PC-9 (cell line): Measurements from ENCODE around the gene SMIM20. TPM values are rescaled to one million over a fixed set of nuclear protein-coding genes. Genes with fewer than 3 reads are reported as not detected.
"Not testable (repeated sequence)": the region's sequence is repeated elsewhere in the genome, so short reads cannot be mapped to it uniquely, and the experiment has no call there.

ENCODE experiments used
- BruUV-seq: library from RNA; stranded (reverse); fragments of 400-500 nt; replicated peaks from 2 replicates; lab custom pipeline; 2021; lab: Mats Ljungman, UMichigan
- CTCF ChIA-PET: fragments of 300-600 bp; sonication (Branson Sonifier 250); formaldehyde crosslinking; loops from one replicate; lab custom pipeline; 2022; ENCODE audit warnings: antibody characterized with exemption; lab: Charles Lee
- POLR2A ChIA-PET: fragments of 300-600 bp; sonication (Branson Sonifier 250); formaldehyde crosslinking; loops from one replicate; lab custom pipeline; 2022; ENCODE audit warnings: antibody characterized with exemption; ENCODE audit not compliant: unreplicated experiment; lab: Charles Lee
- DNase-seq, 2 experiments: peaks; one replicate each; pipeline versions ENCODE4 v3.0.0 to v3.0.0-alpha.2; 2015 to 2022; ENCODE audit warnings: mixed read lengths in 1 of 2
- H2AFZ ChIP-seq: fragments of 200-600 bp; sonication (generic); 2 replicates; pipeline ENCODE4 v1.8.1; 2017; ENCODE audit warnings: antibody characterized with exemption
- H3F3A ChIP-seq: fragments of 200-600 bp; sonication (generic); 2 replicates; pipeline ENCODE4 v1.8.1; 2017; ENCODE audit warnings: antibody characterized with exemption, mild to moderate bottlenecking, low read depth; ENCODE audit not compliant: insufficient read depth
- H3K27ac ChIP-seq: fragments of 200-600 bp; sonication (generic); 2 replicates; pipeline ENCODE4 v1.6.1; 2016; ENCODE audit warnings: mixed run types
- H3K27me3 ChIP-seq: fragments of 200-600 bp; sonication (generic); 2 replicates; pipeline ENCODE4 v1.6.1; 2016; ENCODE audit warnings: low read depth, mixed run types; ENCODE audit not compliant: insufficient read depth
- H3K36me3 ChIP-seq: fragments of 200-600 bp; sonication (generic); 2 replicates; pipeline ENCODE4 v1.6.1; 2016; ENCODE audit warnings: low read depth, mixed run types
- H3K4me1 ChIP-seq: fragments of 200-600 bp; sonication (generic); replicated peaks from 2 replicates; pipeline ENCODE4 v1.6.1; 2016; ENCODE audit warnings: mixed run types; ENCODE audit not compliant: insufficient read depth
- H3K4me2 ChIP-seq: fragments of 200-600 bp; sonication (generic); 2 replicates; pipeline ENCODE4 v1.6.1; 2017; ENCODE audit warnings: mixed run types
- H3K4me3 ChIP-seq: fragments of 200-600 bp; sonication (generic); 2 replicates; pipeline ENCODE4 v1.6.1; 2016; ENCODE audit warnings: mixed run types
- H3K79me2 ChIP-seq: fragments of 200-600 bp; sonication (generic); 2 replicates; pipeline ENCODE4 v1.6.1; 2017; ENCODE audit warnings: low read depth, mixed run types
- H3K9me2 ChIP-seq: fragments of 200-600 bp; sonication (generic); 2 replicates; pipeline ENCODE4 v1.8.1; 2017; ENCODE audit warnings: mild to moderate bottlenecking; ENCODE audit not compliant: insufficient read depth
- H3K9me3 ChIP-seq: fragments of 200-600 bp; sonication (generic); 2 replicates; pipeline ENCODE4 v1.8.1; 2016; ENCODE audit warnings: low read depth; ENCODE audit not compliant: insufficient read depth
- H4K20me1 ChIP-seq: fragments of 200-600 bp; sonication (generic); 2 replicates; pipeline ENCODE4 v1.8.1; 2017; ENCODE audit not compliant: insufficient read depth
- CTCF ChIP-seq: fragments of 200-600 bp; sonication (generic); conservative IDR thresholded peaks from 2 replicates; pipeline ENCODE4 v1.6.1; 2017; ENCODE audit warnings: mixed run types, antibody characterized with exemption, mild to moderate bottlenecking, moderate library complexity
- EZH2 ChIP-seq: fragments of 200-600 bp; sonication (generic); IDR thresholded peaks from 2 replicates; pipeline ENCODE4 v1.8.0; 2017; ENCODE audit warnings: antibody characterized with exemption, low read depth
- intact Hi-C: fragments of 100-400 bp; cut with micrococcal nuclease; formaldehyde crosslinking; loops from one replicate; pipeline ENCODE4 v1.10.0; 2022; ENCODE audit not compliant: unreplicated experiment
- total RNA-seq: library from RNA; stranded (reverse); gene quantifications from 2 replicates; pipeline ENCODE4 v1.2.3, GENCODE V29; 2021

The SMIM20 gene
- total RNA-seq, 1 experiment from 2014 or later: 44.2 TPM

- no peaks in the 10 kb centered on the region for H3K9me2 ChIP-seq
- H3K27me3 ChIP-seq: no peaks in the 10 kb centered on the region
- ChIA-PET POLR2A (no interaction called here), CTCF (no interaction called here)
- no peak overlapping the region for H2AFZ ChIP-seq
- H3K27ac ChIP-seq: no peak overlapping the region
- no peak for DNase-seq
- TF ChIP-seq CTCF (no peak), EZH2 (no peak)
- H4K20me1 ChIP-seq: no peaks in the 10 kb centered on the region
- no peaks in the 10 kb centered on the region for H3K36me3 ChIP-seq
- BruUV-seq: no TSS peak
- no peak overlapping the region for H3K4me2 ChIP-seq
- no peaks in the 10 kb centered on the region for H3K9me3 ChIP-seq
- H3K4me3 ChIP-seq: no peak overlapping the region
- no peaks in the 10 kb centered on the region for H3K79me2 ChIP-seq
- H3F3A ChIP-seq: no peaks in the 10 kb centered on the region
- H3K4me1 ChIP-seq: peaks cover 9% of the 10 kb centered on the region
- intact Hi-C loops: no loop called here
Measured at GRCh38 chr4:25903900-25904747, 9.9 kb upstream of the SMIM20 start.

- no peaks in the 10 kb centered on the region for H3K9me3 ChIP-seq
- no peaks in the 10 kb centered on the region for H3K36me3 ChIP-seq
- TF ChIP-seq CTCF: no peak
- no peak for TF ChIP-seq EZH2
- no peaks in the 10 kb centered on the region for H3K9me2 ChIP-seq
- H2AFZ ChIP-seq: no peak overlapping the region
- H3K79me2 ChIP-seq: no peaks in the 10 kb centered on the region
- H3K4me1 ChIP-seq: peaks cover 9% of the 10 kb centered on the region
- CTCF ChIA-PET: no interaction called here
- no peak for DNase-seq
- no peak overlapping the region for H3K4me2 ChIP-seq
- no peak overlapping the region for H3K27ac ChIP-seq
- intact Hi-C loops: no loop called here
- no peaks in the 10 kb centered on the region for H4K20me1 ChIP-seq
- H3F3A ChIP-seq: no peaks in the 10 kb centered on the region
- BruUV-seq: no TSS peak
- H3K27me3 ChIP-seq: no peaks in the 10 kb centered on the region
- POLR2A ChIA-PET: no interaction called here
- H3K4me3 ChIP-seq: no peak overlapping the region
Measured at GRCh38 chr4:25904748-25905082, 9.3 kb upstream of the SMIM20 start.

GRCh38 chr4:25905371-25905770, 8.6 kb upstream of the SMIM20 start:
- DNase-seq: no peak
- H3K36me3 ChIP-seq: no peaks in the 10 kb centered on the region
- no peaks in the 10 kb centered on the region for H3K79me2 ChIP-seq
- no peaks in the 10 kb centered on the region for H3K9me2 ChIP-seq
- H3K27me3 ChIP-seq: no peaks in the 10 kb centered on the region
- ChIA-PET CTCF (no interaction called here), POLR2A (no interaction called here)
- TF ChIP-seq EZH2 (no peak), CTCF (no peak)
- H3K4me2 ChIP-seq: no peak overlapping the region
- H2AFZ ChIP-seq: no peak overlapping the region
- intact Hi-C loops: no loop called here
- BruUV-seq: no TSS peak
- H3K4me1 ChIP-seq: peaks cover 9% of the 10 kb centered on the region
- no peak overlapping the region for H3K4me3 ChIP-seq
- H4K20me1 ChIP-seq: no peaks in the 10 kb centered on the region
- H3K9me3 ChIP-seq: no peaks in the 10 kb centered on the region
- no peaks in the 10 kb centered on the region for H3F3A ChIP-seq
- H3K27ac ChIP-seq: no peak overlapping the region

- H3K9me3 ChIP-seq, H3K27me3 ChIP-seq, H3K79me2 ChIP-seq, DNase-seq, H3K4me2 ChIP-seq, H3F3A ChIP-seq, H3K9me2 ChIP-seq, H3K27ac ChIP-seq, H2AFZ ChIP-seq, H3K4me3 ChIP-seq, BruUV-seq, intact Hi-C loops, CTCF ChIA-PET, POLR2A ChIA-PET, H3K36me3 ChIP-seq, H4K20me1 ChIP-seq, H3K4me1 ChIP-seq: not testable (repeated sequence)
Measured at GRCh38 chr4:25906113-25906512, 7.9 kb upstream of the SMIM20 start.
